ENCODE data around the gene RNF144B.

Gene RNF144B

GRCh38 chr6:18491308-18492045 is 104.3 kb downstream of the RNF144B start:
- DNase-seq = no peak

GRCh38 chr6:18492972-18493371 is 105.8 kb downstream of the RNF144B start:
- DNase-seq = no peak

GRCh38 chr6:18493382-18493891 is 106.3 kb downstream of the RNF144B start:
- DNase-seq = no peak

- no peak for DNase-seq
These were observed 106.8 kb downstream of the RNF144B start for GRCh38 chr6:18493925-18494324.

- no peak for DNase-seq
These were observed 108.1 kb downstream of the RNF144B start for GRCh38 chr6:18495236-18495635.

- no peak for DNase-seq
These were observed 109.3 kb downstream of the RNF144B start for GRCh38 chr6:18496462-18496861.

- DNase-seq = no peak
These were observed 109.9 kb downstream of the RNF144B start for GRCh38 chr6:18497006-18497405.

- no peak for DNase-seq
These were observed 111.3 kb downstream of the RNF144B start for GRCh38 chr6:18498408-18498807.

- no peak for DNase-seq
These were observed 113.9 kb downstream of the RNF144B start for GRCh38 chr6:18500921-18501662.

- DNase-seq = no peak
These were observed 114.5 kb downstream of the RNF144B start for GRCh38 chr6:18501663-18502013.

GRCh38 chr6:18503206-18503592 is 116.0 kb downstream of the RNF144B start:
- DNase-seq = no peak

GRCh38 chr6:18503593-18504231 is 116.6 kb downstream of the RNF144B start:
- DNase-seq = peak; percentile 8

GRCh38 chr6:18504232-18504596 is 117.1 kb downstream of the RNF144B start:
- DNase-seq = no peak

- no peak for DNase-seq
These were observed 119.3 kb downstream of the RNF144B start for GRCh38 chr6:18506382-18507017.

GRCh38 chr6:18507018-18507415 is 119.9 kb downstream of the RNF144B start:
- no peak for DNase-seq

GRCh38 chr6:18507561-18507960 is 120.4 kb downstream of the RNF144B start:
- DNase-seq = no peak

GRCh38 chr6:18509871-18510643 is 122.9 kb downstream of the RNF144B start:
- DNase-seq = no peak

- DNase-seq = no peak
These were observed 123.5 kb downstream of the RNF144B start for GRCh38 chr6:18510644-18511033.

GRCh38 chr6:18511211-18511610 is 124.1 kb downstream of the RNF144B start:
- no peak for DNase-seq

- DNase-seq = no peak
These were observed 126.2 kb downstream of the RNF144B start for GRCh38 chr6:18513253-18513798.

GRCh38 chr6:18514180-18514579 is 127.0 kb downstream of the RNF144B start:
- no peak for DNase-seq

GRCh38 chr6:18515767-18516166 is 128.6 kb downstream of the RNF144B start:
- no peak for DNase-seq

All from T-helper 9 cell (primary cell).